Skeletal muscle satellite cell (primary cell): ENCODE results near the gene MCRIP2.
A peak's percentile ranks its signal among the peaks of the same experiment; 100 is the strongest.

Source experiments
- H3K27me3 ChIP-seq: 2 replicates; pipeline ENCODE4 v1.7.0; 2013; ENCODE audit warnings: low read length; ENCODE audit not compliant: control insufficient read depth, insufficient read depth
- H3K36me3 ChIP-seq: 2 replicates; pipeline ENCODE4 v1.7.0; 2013; ENCODE audit warnings: mild to moderate bottlenecking, control low read depth, low read length; ENCODE audit not compliant: insufficient read depth
- H3K4me1 ChIP-seq: 2 replicates; pipeline ENCODE4 v1.7.0; 2013; ENCODE audit warnings: low read length; ENCODE audit not compliant: control insufficient read depth, insufficient read depth
- H3K4me2 ChIP-seq: 2 replicates; pipeline ENCODE4 v1.7.0; 2013; ENCODE audit warnings: mild to moderate bottlenecking, low read length
- H3K4me3 ChIP-seq: 2 replicates; pipeline ENCODE4 v1.7.0; 2013; ENCODE audit warnings: low read length
- H3K9ac ChIP-seq: 2 replicates; pipeline ENCODE4 v1.7.0; 2013; ENCODE audit warnings: mild to moderate bottlenecking, low read depth, low read length, moderate library complexity
- H3K9me3 ChIP-seq: replicated peaks from 2 replicates; pipeline ENCODE4 v1.7.0; 2013; ENCODE audit warnings: mild to moderate bottlenecking, control low read depth, low read length

Gene MCRIP2

GRCh38 chr16:636206-637080 is 5.2 kb upstream of the MCRIP2 start, which contains the start of gene METTL26:
Gene METTL26 (minus strand): TSS chr16:636305. CDS start chr16:636290, 15 bp downstream.
- Histone ChIP-seq H3K4me1 (peaks cover 17% of the 10 kb centered on the region), H3K36me3 (peaks cover 8% of the 10 kb centered on the region), H3K9ac (peak within 1 kb of the TSS; percentile 80), H3K4me3 (peak within 1 kb of the TSS; percentile 90), H3K9me3 (no peaks in the 10 kb centered on the region), H3K4me2 (peak within 1 kb of the TSS; percentile 100), H3K27me3 (no peaks in the 10 kb centered on the region)

DNA sequence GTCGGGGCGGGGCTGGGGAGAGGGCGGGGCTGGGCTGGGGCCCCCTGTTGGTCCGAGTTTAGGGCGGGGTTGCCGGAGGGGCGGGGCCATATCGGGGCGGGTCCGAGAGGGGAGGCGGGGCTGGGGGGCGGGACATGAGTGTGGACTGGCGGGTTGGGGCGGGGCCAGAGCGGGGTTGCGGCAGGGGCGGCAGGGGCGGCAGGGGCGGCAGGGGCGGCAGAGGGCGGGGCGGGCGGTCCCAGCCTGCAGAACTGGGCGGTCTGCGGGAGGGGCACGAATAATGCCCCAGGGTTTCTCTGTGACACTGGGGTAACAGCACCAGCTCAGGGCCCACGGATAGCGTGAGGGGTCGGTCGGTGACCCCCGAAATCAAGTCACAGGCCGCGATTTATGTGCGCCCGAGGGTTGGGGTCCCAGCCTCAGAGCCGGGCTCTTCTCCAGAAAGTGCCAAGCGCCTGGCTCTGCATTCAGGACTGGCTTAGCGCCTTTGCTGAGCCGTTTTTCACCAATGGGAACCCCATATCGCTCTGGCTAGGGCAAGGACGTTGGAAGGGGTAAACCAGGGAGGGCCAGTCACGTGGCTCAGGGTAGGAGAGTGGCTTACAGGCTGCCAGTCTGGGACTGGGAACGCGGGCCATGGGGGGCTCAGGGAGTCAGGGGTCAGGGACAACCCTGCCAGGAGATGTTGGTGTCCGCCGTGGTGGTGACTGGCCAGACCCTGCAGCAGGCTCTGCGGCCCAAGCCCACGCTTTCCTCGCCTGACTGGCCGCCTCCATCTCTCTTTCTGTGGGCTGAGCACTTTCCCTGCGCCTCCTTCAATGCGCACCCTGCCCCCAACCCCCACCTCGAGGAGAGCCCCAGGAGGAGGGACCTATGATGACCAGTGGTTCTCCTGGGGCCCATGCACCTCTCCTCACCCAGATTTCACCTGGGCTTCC is 4.3 kb upstream of the MCRIP2 start:
- H3K9ac ChIP-seq = peak overlapping the region; percentile 80
- peaks cover 8% of the 10 kb centered on the region for H3K36me3 ChIP-seq
- H3K4me2 ChIP-seq = peak overlapping the region; percentile 100
- peaks cover 20% of the 10 kb centered on the region for H3K4me1 ChIP-seq
- H3K9me3 ChIP-seq = no peaks in the 10 kb centered on the region
- H3K27me3 ChIP-seq = no peaks in the 10 kb centered on the region
- H3K4me3 ChIP-seq = peak overlapping the region; percentile 90

DNA sequence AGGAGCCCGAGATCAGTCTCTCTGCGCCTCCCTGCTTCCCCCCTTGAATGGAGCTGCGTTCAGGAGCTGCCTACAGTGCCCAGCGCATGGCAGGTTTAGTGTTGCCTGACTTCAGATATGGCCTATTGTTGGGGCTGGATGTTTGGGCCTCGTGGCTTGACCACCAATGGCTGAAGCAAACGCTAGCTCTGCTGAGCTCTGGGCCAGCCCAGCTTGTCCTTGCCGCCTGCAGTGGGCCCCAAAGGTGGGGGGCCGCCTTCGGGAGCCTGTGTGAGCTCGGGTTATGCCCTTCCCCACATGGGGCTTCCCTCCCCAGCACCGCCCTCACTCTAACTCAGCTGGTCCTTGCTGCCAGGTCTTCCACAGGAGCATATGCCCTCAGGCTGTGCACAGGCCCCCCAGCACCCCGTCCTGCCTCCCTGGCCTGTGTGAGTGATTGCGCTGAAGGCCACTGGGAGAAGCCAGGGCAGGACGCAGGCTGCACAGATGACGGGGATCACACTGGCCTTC is 3.5 kb upstream of the MCRIP2 start:
- peaks cover 27% of the 10 kb centered on the region for H3K4me1 ChIP-seq
- no peak overlapping the region for H3K4me2 ChIP-seq
- H3K9me3 ChIP-seq = no peaks in the 10 kb centered on the region
- no peaks in the 10 kb centered on the region for H3K27me3 ChIP-seq
- no peak overlapping the region for H3K4me3 ChIP-seq
- no peak overlapping the region for H3K9ac ChIP-seq
- H3K36me3 ChIP-seq = peaks cover 8% of the 10 kb centered on the region

DNA sequence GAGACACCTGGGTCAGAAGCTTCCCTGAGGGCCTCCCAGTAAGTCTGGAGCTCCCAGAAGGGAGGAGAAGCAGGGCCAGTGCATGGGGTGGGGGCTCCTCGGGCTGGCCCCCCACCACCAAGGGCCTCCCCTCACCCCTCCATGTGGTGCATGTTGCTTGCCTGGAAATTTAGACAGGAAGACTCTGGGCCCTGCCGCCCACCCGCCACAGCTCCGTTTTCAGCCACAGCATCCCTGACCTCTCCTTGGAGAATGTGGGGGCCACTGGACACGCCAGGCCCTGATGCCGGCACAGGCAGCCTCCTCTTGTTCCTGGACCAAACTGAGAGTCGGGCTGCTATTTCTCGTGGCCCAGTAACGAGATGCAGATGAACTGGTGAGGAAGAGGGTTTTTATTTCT is 2.8 kb upstream of the MCRIP2 start:
- Histone ChIP-seq H3K9ac (no peak overlapping the region), H3K9me3 (no peaks in the 10 kb centered on the region), H3K4me1 (peaks cover 27% of the 10 kb centered on the region), H3K4me3 (no peak overlapping the region), H3K36me3 (peaks cover 5% of the 10 kb centered on the region), H3K27me3 (no peaks in the 10 kb centered on the region), H3K4me2 (no peak overlapping the region)

- Histone ChIP-seq H3K9ac (peak overlapping the region; percentile 82), H3K36me3 (no peaks in the 10 kb centered on the region), H3K9me3 (no peaks in the 10 kb centered on the region), H3K4me3 (no peak overlapping the region), H3K4me1 (peaks cover 23% of the 10 kb centered on the region), H3K27me3 (no peaks in the 10 kb centered on the region), H3K4me2 (no peak overlapping the region)
Observed at GRCh38 chr16:640614-641013, 1.0 kb upstream of the MCRIP2 start.

- Histone ChIP-seq H3K36me3 (no peaks in the 10 kb centered on the region), H3K4me3 (peak overlapping the region; percentile 79), H3K9ac (peak overlapping the region; percentile 82), H3K4me1 (peaks cover 20% of the 10 kb centered on the region), H3K27me3 (no peaks in the 10 kb centered on the region), H3K4me2 (peak overlapping the region; percentile 98), H3K9me3 (no peaks in the 10 kb centered on the region)
Observed at GRCh38 chr16:642189-643049, 791 bp downstream of the MCRIP2 start.

DNA sequence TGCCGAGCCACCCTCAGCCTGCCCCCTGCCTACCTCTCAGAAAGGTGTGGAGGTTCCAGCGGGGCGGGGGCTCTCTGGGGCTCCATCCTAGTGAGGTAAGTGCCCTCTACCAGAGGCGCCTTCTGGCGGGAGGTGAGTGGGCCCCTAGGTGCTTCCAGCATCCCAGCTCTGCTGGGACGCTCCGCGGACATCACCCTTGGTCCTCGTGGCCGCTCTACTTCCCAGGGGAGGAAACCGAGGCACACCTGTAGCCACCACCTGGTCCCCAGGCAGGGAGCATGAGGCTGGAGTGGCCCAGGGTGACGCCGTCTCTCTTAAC is 1.4 kb downstream of the MCRIP2 start:
- no peaks in the 10 kb centered on the region for H3K27me3 ChIP-seq
- H3K9ac ChIP-seq = peak overlapping the region; percentile 82

GRCh38 chr16:644556-644955 is 2.9 kb downstream of the MCRIP2 start:
- H3K27me3 ChIP-seq = no peaks in the 10 kb centered on the region
- H3K4me1 ChIP-seq = peaks cover 28% of the 10 kb centered on the region
- no peaks in the 10 kb centered on the region for H3K36me3 ChIP-seq
- no peak overlapping the region for H3K4me3 ChIP-seq
- no peak overlapping the region for H3K9ac ChIP-seq
- H3K4me2 ChIP-seq = no peak overlapping the region
- H3K9me3 ChIP-seq = no peaks in the 10 kb centered on the region

More for the DNA sequence above, 1.4 kb downstream of the MCRIP2 start:
- Histone ChIP-seq H3K4me2 (peak overlapping the region; percentile 98), H3K36me3 (no peaks in the 10 kb centered on the region), H3K9me3 (no peaks in the 10 kb centered on the region), H3K4me3 (peak overlapping the region; percentile 79), H3K4me1 (peaks cover 18% of the 10 kb centered on the region)

DNA sequence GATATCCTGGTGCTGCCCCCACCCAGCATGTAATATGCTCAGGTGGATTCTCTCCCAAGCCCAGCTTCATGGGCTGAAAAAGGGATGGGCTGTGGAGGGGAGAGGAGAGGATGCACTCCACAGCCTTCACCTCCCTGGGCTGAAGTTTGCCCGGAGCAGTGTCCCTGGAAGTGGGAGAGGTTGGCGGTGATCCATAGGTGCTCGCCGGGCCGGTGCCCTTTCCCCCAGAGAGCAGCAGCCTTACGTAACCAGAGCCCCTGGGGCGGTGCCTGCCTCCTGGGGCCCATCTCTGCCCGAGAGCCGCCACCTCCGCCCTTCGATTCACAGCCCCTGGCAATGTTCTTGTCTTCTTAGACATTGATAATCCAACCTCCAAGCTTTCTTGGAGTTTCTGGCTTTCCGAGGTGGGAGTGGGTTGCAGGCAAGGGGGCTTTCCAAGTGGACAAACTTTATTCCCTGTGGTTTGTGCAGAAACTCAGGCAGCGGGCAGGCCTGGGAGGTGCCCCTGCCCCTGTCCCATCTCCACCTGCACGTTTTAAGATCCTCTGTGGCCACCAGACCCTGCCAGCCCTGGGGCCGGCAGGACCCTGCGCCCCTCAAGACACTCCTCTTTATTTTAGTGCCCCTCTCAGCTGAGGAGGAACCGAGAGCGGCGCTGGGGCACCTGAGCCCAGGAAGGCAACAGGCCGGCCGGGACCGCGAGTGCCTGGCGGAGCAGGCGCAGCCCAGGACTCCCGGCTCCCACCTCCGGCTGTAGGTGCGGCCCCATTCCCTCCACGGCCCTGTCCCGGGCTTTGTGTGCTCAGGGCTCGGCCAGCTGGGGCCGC is 4.4 kb downstream of the MCRIP2 start:
- H3K4me1 ChIP-seq = peaks cover 35% of the 10 kb centered on the region
- H3K36me3 ChIP-seq = no peaks in the 10 kb centered on the region
- H3K9me3 ChIP-seq = no peaks in the 10 kb centered on the region
- no peak overlapping the region for H3K4me3 ChIP-seq
- H3K9ac ChIP-seq = no peak overlapping the region
- H3K27me3 ChIP-seq = no peaks in the 10 kb centered on the region
- H3K4me2 ChIP-seq = no peak overlapping the region

- no peak overlapping the region for H3K4me2 ChIP-seq
- no peaks in the 10 kb centered on the region for H3K9me3 ChIP-seq
- H3K4me1 ChIP-seq = peaks cover 29% of the 10 kb centered on the region
- no peaks in the 10 kb centered on the region for H3K36me3 ChIP-seq
- H3K4me3 ChIP-seq = no peak overlapping the region
- no peak overlapping the region for H3K9ac ChIP-seq
- no peaks in the 10 kb centered on the region for H3K27me3 ChIP-seq
Observed at GRCh38 chr16:646679-647172, 5.1 kb downstream of the MCRIP2 start.
